ENCODE measurements around the gene FAM240B.

Gene FAM240B

GRCh38 chr9:38652044-38652443 is 67.9 kb downstream of the FAM240B start:
- H3K4me3 ChIP-seq (replicated peaks; ENCODE audit: low read depth, low read length): no peak overlapping the region
- TF ChIP-seq, protein P1, sequence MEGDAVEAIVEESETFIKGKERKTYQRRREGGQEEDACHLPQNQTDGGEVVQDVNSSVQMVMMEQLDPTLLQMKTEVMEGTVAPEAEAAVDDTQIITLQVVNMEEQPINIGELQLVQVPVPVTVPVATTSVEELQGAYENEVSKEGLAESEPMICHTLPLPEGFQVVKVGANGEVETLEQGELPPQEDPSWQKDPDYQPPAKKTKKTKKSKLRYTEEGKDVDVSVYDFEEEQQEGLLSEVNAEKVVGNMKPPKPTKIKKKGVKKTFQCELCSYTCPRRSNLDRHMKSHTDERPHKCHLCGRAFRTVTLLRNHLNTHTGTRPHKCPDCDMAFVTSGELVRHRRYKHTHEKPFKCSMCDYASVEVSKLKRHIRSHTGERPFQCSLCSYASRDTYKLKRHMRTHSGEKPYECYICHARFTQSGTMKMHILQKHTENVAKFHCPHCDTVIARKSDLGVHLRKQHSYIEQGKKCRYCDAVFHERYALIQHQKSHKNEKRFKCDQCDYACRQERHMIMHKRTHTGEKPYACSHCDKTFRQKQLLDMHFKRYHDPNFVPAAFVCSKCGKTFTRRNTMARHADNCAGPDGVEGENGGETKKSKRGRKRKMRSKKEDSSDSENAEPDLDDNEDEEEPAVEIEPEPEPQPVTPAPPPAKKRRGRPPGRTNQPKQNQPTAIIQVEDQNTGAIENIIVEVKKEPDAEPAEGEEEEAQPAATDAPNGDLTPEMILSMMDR (IDR thresholded peaks at IDR 0.05; ENCODE audit: low read depth, low read length, missing control alignments): no peak
- DNase-seq (ENCODE audit: extremely low read depth, low read depth): no peak

- no peak for DNase-seq (ENCODE audit: extremely low read depth, low read depth)
- H3K4me3 ChIP-seq (replicated peaks; ENCODE audit: low read depth, low read length): no peak overlapping the region
- TF ChIP-seq, protein P1 (IDR thresholded peaks at IDR 0.05; ENCODE audit: low read depth, low read length, missing control alignments): no peak
Observed at GRCh38 chr9:38651400-38652042, 68.4 kb downstream of the FAM240B start.

DNA sequence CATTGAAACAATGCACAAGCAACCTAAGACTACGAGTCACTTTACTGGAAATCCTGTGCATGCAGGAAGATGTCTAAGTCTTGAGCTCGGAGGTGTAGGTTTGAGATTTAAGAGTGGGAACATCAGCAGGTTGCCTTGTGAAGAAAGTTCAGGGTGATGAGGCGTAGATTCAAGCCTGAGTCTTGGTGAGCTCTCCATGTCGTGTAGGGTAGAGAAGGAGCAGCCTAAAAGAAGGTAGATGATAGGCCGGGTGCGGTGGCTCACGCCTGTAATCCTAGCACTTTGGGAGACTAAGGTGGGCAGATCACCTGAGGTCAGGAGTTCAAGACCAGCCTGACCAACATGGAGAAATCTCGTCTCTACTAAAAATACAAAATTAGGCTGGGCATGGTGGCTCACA is 69.4 kb downstream of the FAM240B start:
- TF ChIP-seq, protein P1 (IDR thresholded peaks at IDR 0.05; ENCODE audit: low read depth, low read length, missing control alignments): no peak
- DNase-seq (ENCODE audit: extremely low read depth, low read depth): no peak
- no peak overlapping the region for H3K4me3 ChIP-seq (replicated peaks; ENCODE audit: low read depth, low read length)

- TF ChIP-seq, protein P1 (IDR thresholded peaks at IDR 0.05; ENCODE audit: low read depth, low read length, missing control alignments): no peak
- DNase-seq (ENCODE audit: extremely low read depth, low read depth): no peak
- H3K4me3 ChIP-seq (replicated peaks; ENCODE audit: low read depth, low read length): no peak overlapping the region
Observed at GRCh38 chr9:38649731-38650363, 70.1 kb downstream of the FAM240B start.

GRCh38 chr9:38644601-38645000 is 75.3 kb downstream of the FAM240B start:
- DNase-seq (ENCODE audit: extremely low read depth, low read depth): no peak
- TF ChIP-seq, protein P1 (IDR thresholded peaks at IDR 0.05; ENCODE audit: low read depth, low read length, missing control alignments): no peak
- no peak overlapping the region for H3K4me3 ChIP-seq (replicated peaks; ENCODE audit: low read depth, low read length)

Measured in HFF-Myc (cell line).